Natural killer cell (primary cell): ENCODE measurements around the gene SLC41A3. TPM values are rescaled to one million over a fixed set of nuclear protein-coding genes. Genes with fewer than 3 reads are reported as not detected.

Source experiments
- ATAC-seq, 3 donors: fragments of 150-1000 bp in 2 of 3; fragments of 200-7000 bp in 1 of 3; cut with Tn5 transposase; 1 replicate in 1 of 3; 2 replicates in 2 of 3; pipeline ENCODE4 v1.10.0; 2021; ENCODE audit warnings: mild to moderate bottlenecking in 2 of 3, moderate library complexity in 2 of 3
- DNase-seq, 2 donors: peaks; one replicate each; pipeline versions ENCODE4 v3.0.0 to v3.0.0-alpha.2; 2013 to 2021; ENCODE audit warnings: mixed read lengths in 1 of 2
- H3K27ac ChIP-seq: one replicate; pipeline ENCODE4 v1.5.1; 2013; ENCODE audit warnings: mild to moderate bottlenecking, low read length
- H3K27me3 ChIP-seq: one replicate; pipeline ENCODE4 v1.6.1; 2013; ENCODE audit warnings: low read length; ENCODE audit not compliant: control insufficient read depth, insufficient read depth
- H3K36me3 ChIP-seq: one replicate; pipeline ENCODE4 v1.6.1; 2013; ENCODE audit warnings: low read length; ENCODE audit not compliant: control insufficient read depth, insufficient read depth
- H3K4me1 ChIP-seq: one replicate; pipeline ENCODE4 v1.6.1; 2013; ENCODE audit warnings: low read length; ENCODE audit not compliant: control insufficient read depth, insufficient read depth
- H3K4me3 ChIP-seq: one replicate; pipeline ENCODE4 v1.5.1; 2013; ENCODE audit warnings: low read length
- H3K9me3 ChIP-seq: one replicate; pipeline ENCODE4 v1.6.1; 2013; ENCODE audit warnings: low read length; ENCODE audit not compliant: control insufficient read depth, insufficient read depth
- H3K27ac Mint-ChIP-seq, 2 donors: one replicate each; pipeline ENCODE4 v1.8.0; 2022; ENCODE audit warnings: mild to moderate bottlenecking in 2 of 2, mixed read lengths in 2 of 2, moderate library complexity in 1 of 2
- H3K27me3 Mint-ChIP-seq, 2 donors: one replicate each; pipeline ENCODE4 v1.8.0; 2022; ENCODE audit warnings: low read depth in 2 of 2, mixed read lengths in 2 of 2
- H3K36me3 Mint-ChIP-seq: one replicate; pipeline ENCODE4 v1.8.0; 2022; ENCODE audit warnings: mixed read lengths
- H3K4me1 Mint-ChIP-seq, 2 donors: one replicate each; pipeline ENCODE4 v1.8.0; 2022; ENCODE audit warnings: mixed read lengths in 2 of 2
- H3K4me3 Mint-ChIP-seq: one replicate; pipeline ENCODE4 v1.8.0; 2022; ENCODE audit warnings: mild to moderate bottlenecking, moderate library complexity, mixed read lengths
- H3K9me3 Mint-ChIP-seq, 2 donors: one replicate each; pipeline ENCODE4 v1.8.0; 2022; ENCODE audit warnings: mixed read lengths in 2 of 2
- CTCF ChIP-seq: fragments of 200-600 bp; IDR thresholded peaks from one replicate; pipeline ENCODE4 v1.8.0; 2022; ENCODE audit warnings: antibody characterized with exemption
- WGBS: methylation state at CpG from one replicate; pipeline ENCODE4 v1.1.7; 2013; ENCODE audit warnings: missing lambda C conversion rate; ENCODE audit not compliant: insufficient coverage; 5-methylcytosine and 5-hydroxymethylcytosine counted together
- intact Hi-C: fragments of 100-400 bp; cut with micrococcal nuclease; formaldehyde crosslinking; loops from one replicate; pipeline ENCODE4 v1.14.2; 2022
- total RNA-seq, 4 donors: library from RNA; stranded (reverse); fragments of 120-200 nt in 1 of 4; gene quantifications; one replicate each; pipeline versions ENCODE4 v1.2.3 to v1.2.4, GENCODE V29; 2013 to 2022

Gene SLC41A3
- total RNA-seq, 3 donors from 2014 or later (not counting 1 experiment from before 2014, with no cell fraction given): 24.2 to 29.6 (median 27.1) TPM

- Histone ChIP-seq H3K9me3 (no peaks in the 10 kb centered on the region), H3K36me3 (no peaks in the 10 kb centered on the region), H3K4me3 (no peak overlapping the region), H3K4me1 (peaks cover 10% of the 10 kb centered on the region), H3K27ac (no peak overlapping the region), H3K27me3 (no peaks in the 10 kb centered on the region)
- DNase-seq (no peak), ATAC-seq (peak in 1 of 3 donors; percentile 53)
- no peaks in the 10 kb centered on the region for H3K27me3 Mint-ChIP-seq
- WGBS: 74% methylated on average over 8 of the region's 8 CpGs
- H3K36me3 Mint-ChIP-seq: peaks cover 7% of the 10 kb centered on the region
- no peak for TF ChIP-seq CTCF
- no peaks in the 10 kb centered on the region for H3K9me3 Mint-ChIP-seq
- H3K4me1 Mint-ChIP-seq: peaks cover 22 to 29% of the 10 kb centered on the region in 2 donors
- no peak overlapping the region for H3K4me3 Mint-ChIP-seq
- H3K27ac Mint-ChIP-seq: peak overlapping the region in 1 of 2 donors; percentile 65
- intact Hi-C loops: no loop called here
Observed at GRCh38 chr3:126063358-126063965, 20.5 kb downstream of the SLC41A3 start.

GRCh38 chr3:126061301-126062032 lies 22.5 kb downstream of the SLC41A3 start:
- Mint-ChIP-seq H3K4me3 (no peak overlapping the region), H3K9me3 (no peaks in the 10 kb centered on the region), H3K27ac (no peak overlapping the region), H3K27me3 (no peaks in the 10 kb centered on the region), H3K4me1 (peaks cover 25 to 31% of the 10 kb centered on the region in 2 donors), H3K36me3 (peaks cover 7% of the 10 kb centered on the region)
- Histone ChIP-seq H3K4me1 (peaks cover 10% of the 10 kb centered on the region), H3K9me3 (no peaks in the 10 kb centered on the region), H3K36me3 (peaks cover 2% of the 10 kb centered on the region), H3K4me3 (no peak overlapping the region), H3K27ac (no peak overlapping the region), H3K27me3 (no peaks in the 10 kb centered on the region)
- WGBS: 94% methylated on average over 7 of the region's 8 CpGs
- intact Hi-C loops: no loop called here
- no peak for DNase-seq
- ATAC-seq: no peak
- no peak for TF ChIP-seq CTCF

GRCh38 chr3:126060613-126061145 lies 23.2 kb downstream of the SLC41A3 start:
- no peak overlapping the region for H3K27ac Mint-ChIP-seq
- no peaks in the 10 kb centered on the region for H3K9me3 Mint-ChIP-seq
- peaks cover 5% of the 10 kb centered on the region for H3K36me3 Mint-ChIP-seq
- DNase-seq: no peak
- peaks cover 25 to 30% of the 10 kb centered on the region in 2 donors for H3K4me1 Mint-ChIP-seq
- Histone ChIP-seq H3K27ac (no peak overlapping the region), H3K4me1 (peaks cover 10% of the 10 kb centered on the region), H3K27me3 (no peaks in the 10 kb centered on the region), H3K4me3 (no peak overlapping the region), H3K9me3 (no peaks in the 10 kb centered on the region), H3K36me3 (peaks cover 2% of the 10 kb centered on the region)
- intact Hi-C loops: no loop called here
- no peak overlapping the region for H3K4me3 Mint-ChIP-seq
- TF ChIP-seq CTCF: no peak
- ATAC-seq: no peak
- H3K27me3 Mint-ChIP-seq: no peaks in the 10 kb centered on the region
- WGBS: 90% methylated on average over 7 of the region's 7 CpGs
